Upper lobe of left lung (tissue), 6 donors: ENCODE data around the gene ABL2. TPM values are rescaled to one million over a fixed set of nuclear protein-coding genes. Genes with fewer than 3 reads are reported as not detected.

Source experiments
- ATAC-seq, 2 donors: fragments of 200-7000 bp; cut with Tn5 transposase; one replicate each; pipeline ENCODE4 v1.9.1; 2022; ENCODE audit warnings: mild to moderate bottlenecking in 2 of 2, moderate library complexity in 2 of 2; ENCODE audit not compliant: low FRiP score in 2 of 2
- DNase-seq, 2 donors: peaks; one replicate each; pipeline ENCODE4 v3.0.0-alpha.2; 2019 to 2020
- H3K27ac ChIP-seq, 4 donors: fragments of 200-600 bp; sonication (generic); one replicate each; pipeline ENCODE4 v1.5.1; 2016 to 2019
- H3K27me3 ChIP-seq, 4 donors: fragments of 200-600 bp; sonication (generic); one replicate each; pipeline ENCODE4 v1.5.1; 2017 to 2019
- H3K36me3 ChIP-seq, 4 donors: fragments of 200-600 bp; sonication (generic); one replicate each; pipeline ENCODE4 v1.5.1; 2016 to 2019
- H3K4me1 ChIP-seq, 4 donors: fragments of 200-600 bp; sonication (generic); one replicate each; pipeline ENCODE4 v1.5.1; 2018 to 2019
- H3K4me3 ChIP-seq, 4 donors: fragments of 200-600 bp; sonication (generic); one replicate each; pipeline ENCODE4 v1.5.1; 2017 to 2019; ENCODE audit warnings: mild to moderate bottlenecking in 2 of 4, moderate library complexity in 1 of 4
- H3K9me3 ChIP-seq, 4 donors: fragments of 200-600 bp; sonication (generic); one replicate each; pipeline ENCODE4 v1.5.1; 2018 to 2019
- CTCF ChIP-seq, 6 experiments: fragments of 450-650 bp in 4 of 6; fragments of 200-600 bp in 2 of 6; sonication (generic) in 2 of 6; IDR thresholded peaks; one replicate each; pipeline ENCODE4 v1.5.1; 2016 to 2019; ENCODE audit warnings: antibody characterized with exemption in 6 of 6
- EP300 ChIP-seq, 4 donors: sonication (generic); formaldehyde crosslinking; IDR thresholded peaks; one replicate each; pipeline ENCODE4 v1.5.1; 2017; ENCODE audit warnings: antibody characterized with exemption in 4 of 4, control low read depth in 2 of 4
- POLR2A ChIP-seq, 4 donors: fragments of 450-650 bp; IDR thresholded peaks; one replicate each; pipeline ENCODE4 v1.5.1; 2016 to 2017; ENCODE audit warnings: antibody characterized with exemption in 4 of 4, mild to moderate bottlenecking in 2 of 4
- POLR2AphosphoS5 ChIP-seq, 2 donors: sonication (generic); formaldehyde crosslinking; IDR thresholded peaks; one replicate each; pipeline ENCODE4 v1.5.1; 2017; ENCODE audit warnings: antibody characterized with exemption in 2 of 2
- WGBS, 2 donors: methylation state at CpG; one replicate each; pipeline ENCODE4 v1.1.5; 2017 to 2018; 5-methylcytosine and 5-hydroxymethylcytosine counted together
- total RNA-seq, 6 donors: library from RNA; depleted of rRNA in 4 of 6; stranded (reverse); fragments of >200 nt in 4 of 6; gene quantifications; one replicate each; pipeline versions ENCODE4 v1.1.0 to v1.2.1, GENCODE V29; 2016 to 2021
- donor health status: DM: no; HTN: no; CAD: no; lungs with moderate emphysema.
- donor health status: DM: no; HTN: yes; CAD: no; lungs with severe emphysema.

The ABL2 gene
- total RNA-seq, 6 donors from 2014 or later, result 17.2 to 31.3 (median 22.9) TPM

GRCh38 chr1:179208681-179209477 is 20.6 kb downstream of the ABL2 start:
- no peaks in the 10 kb centered on the region for H3K36me3 ChIP-seq
- H3K27ac ChIP-seq, result no peak overlapping the region
- TF ChIP-seq POLR2AphosphoS5 (IDR thresholded peaks at IDR 0.05) (no peak), CTCF (IDR thresholded peaks at IDR 0.05) (no peak)
- no peaks in the 10 kb centered on the region for H3K9me3 ChIP-seq
- H3K4me1 ChIP-seq, result peaks cover 0 to 7% (median 3%) of the 10 kb centered on the region in 4 donors
- ATAC-seq, result no peak
- H3K27me3 ChIP-seq, result no peaks in the 10 kb centered on the region
- H3K4me3 ChIP-seq, result no peak overlapping the region
- WGBS, 2 donors, result 50 to 96% methylated on average over 1 of the region's 1 CpG
- DNase-seq, result no peak

- DNase-seq, result no peak
- 78 to 90% methylated on average over 3 of the region's 3 CpGs for WGBS, 2 donors
- Histone ChIP-seq H3K27me3 (no peaks in the 10 kb centered on the region), H3K4me1 (peaks cover 0 to 9% (median 5%) of the 10 kb centered on the region in 4 donors), H3K9me3 (no peaks in the 10 kb centered on the region), H3K36me3 (no peaks in the 10 kb centered on the region), H3K4me3 (no peak overlapping the region), H3K27ac (no peak overlapping the region)
- TF ChIP-seq CTCF (IDR thresholded peaks at IDR 0.05), result no peak
- no peak for TF ChIP-seq POLR2A (IDR thresholded peaks at IDR 0.05)
- no peak for TF ChIP-seq EP300 (IDR thresholded peaks at IDR 0.05)
- no peak for TF ChIP-seq POLR2AphosphoS5 (IDR thresholded peaks at IDR 0.05)
- no peak for ATAC-seq
Observed at GRCh38 chr1:179206812-179207211, 22.7 kb downstream of the ABL2 start.

GRCh38 chr1:179205284-179205683 is 24.2 kb downstream of the ABL2 start:
- H3K4me1 ChIP-seq, result peaks cover 0 to 9% (median 5%) of the 10 kb centered on the region in 4 donors
- no peak for TF ChIP-seq POLR2AphosphoS5 (IDR thresholded peaks at IDR 0.05)
- TF ChIP-seq CTCF (IDR thresholded peaks at IDR 0.05), result no peak
- TF ChIP-seq EP300 (IDR thresholded peaks at IDR 0.05), result no peak
- TF ChIP-seq POLR2A (IDR thresholded peaks at IDR 0.05), result no peak
- H3K4me3 ChIP-seq, result no peak overlapping the region
- 93 to 95% methylated on average over 4 of the region's 4 CpGs for WGBS, 2 donors
- H3K27ac ChIP-seq, result no peak overlapping the region
- H3K27me3 ChIP-seq, result no peaks in the 10 kb centered on the region
- no peak for DNase-seq
- no peak for ATAC-seq
- H3K9me3 ChIP-seq, result no peaks in the 10 kb centered on the region
- no peaks in the 10 kb centered on the region for H3K36me3 ChIP-seq

- DNase-seq (no peak), ATAC-seq (no peak)
- no peaks in the 10 kb centered on the region for H3K36me3 ChIP-seq
- TF ChIP-seq POLR2A (IDR thresholded peaks at IDR 0.05), result no peak
- TF ChIP-seq EP300 (IDR thresholded peaks at IDR 0.05), result no peak
- no peak for TF ChIP-seq POLR2AphosphoS5 (IDR thresholded peaks at IDR 0.05)
- TF ChIP-seq CTCF (IDR thresholded peaks at IDR 0.05), result no peak
- WGBS, 2 donors, result 68 to 78% methylated on average over 1 of the region's 1 CpG
- H3K4me1 ChIP-seq, result peaks cover 0 to 7% (median 4%) of the 10 kb centered on the region in 4 donors
- H3K27ac ChIP-seq, result no peak overlapping the region
- H3K9me3 ChIP-seq, result no peaks in the 10 kb centered on the region
- H3K27me3 ChIP-seq, result no peaks in the 10 kb centered on the region
- no peak overlapping the region for H3K4me3 ChIP-seq
Observed at GRCh38 chr1:179202161-179202560, 27.3 kb downstream of the ABL2 start.

- TF ChIP-seq CTCF (IDR thresholded peaks at IDR 0.05) (no peak), POLR2AphosphoS5 (IDR thresholded peaks at IDR 0.05) (no peak), EP300 (IDR thresholded peaks at IDR 0.05) (no peak), POLR2A (IDR thresholded peaks at IDR 0.05) (no peak)
- H3K36me3 ChIP-seq, result no peaks in the 10 kb centered on the region
- WGBS, 2 donors, result 95 to 96% methylated on average over 2 of the region's 2 CpGs
- no peaks in the 10 kb centered on the region for H3K27me3 ChIP-seq
- no peak for DNase-seq
- no peak for ATAC-seq
- no peaks in the 10 kb centered on the region for H3K9me3 ChIP-seq
- H3K4me3 ChIP-seq, result no peak overlapping the region
- no peak overlapping the region for H3K27ac ChIP-seq
- peaks cover 0 to 4% (median 2%) of the 10 kb centered on the region in 4 donors for H3K4me1 ChIP-seq
Observed at GRCh38 chr1:179200586-179200985, 28.9 kb downstream of the ABL2 start.
